Measurements from ENCODE around the gene ZNF776.
"Not testable (repeated sequence)": the region's sequence is repeated elsewhere in the genome, so short reads cannot be mapped to it uniquely, and the experiment has no call there.

DNA sequence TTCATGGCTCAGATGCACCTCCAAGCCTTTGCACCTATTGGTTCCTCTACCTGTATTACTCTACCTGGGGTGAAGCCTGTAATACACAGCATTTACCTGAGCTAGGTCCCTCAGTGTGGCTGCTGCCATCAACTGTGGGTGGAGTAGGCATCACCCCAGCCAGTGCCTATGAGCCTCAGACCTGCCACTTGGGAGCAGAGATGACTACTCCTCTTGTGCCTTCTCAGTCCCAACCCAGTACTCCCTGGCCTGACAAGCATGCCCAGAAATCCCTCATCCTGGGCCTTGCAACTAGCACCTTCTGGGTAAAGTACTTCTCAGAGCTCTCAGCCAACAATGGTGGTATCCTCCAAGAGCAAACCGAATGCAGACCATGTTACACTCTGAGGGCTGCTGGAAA is 50.0 kb downstream of the ZNF776 start:
- not testable (repeated sequence) for TF ChIP-seq CTCF (conservative IDR thresholded peaks at IDR 0.05; ENCODE audit: low read length); EZH2phosphoT487 (IDR thresholded peaks at IDR 0.05; ENCODE audit: borderline replicate concordance)
